Endodermal cell (in vitro differentiated cells): Measurements from ENCODE around the gene MLLT3. TPM values are rescaled to one million over a fixed set of nuclear protein-coding genes. Genes with fewer than 3 reads are reported as not detected.

Experiments
- DNase-seq: peaks from one replicate; pipeline ENCODE4 v3.0.0-alpha.2; 2017
- H3K27ac ChIP-seq: 2 replicates; pipeline ENCODE4 v1.5.1; 2013; ENCODE audit warnings: mild to moderate bottlenecking, low read depth, low read length, moderate library complexity
- H3K27me3 ChIP-seq: 2 replicates; pipeline ENCODE4 v1.6.1; 2013; ENCODE audit warnings: mild to moderate bottlenecking, low read length, moderate library complexity; ENCODE audit not compliant: insufficient read depth, control insufficient read depth, poor library complexity, severe bottlenecking
- H3K36me3 ChIP-seq: 2 replicates; pipeline ENCODE4 v1.7.0; 2013; ENCODE audit warnings: mild to moderate bottlenecking, low read length, moderate library complexity; ENCODE audit not compliant: control insufficient read depth, insufficient read depth
- H3K4me1 ChIP-seq: one replicate; pipeline ENCODE4 v1.7.0; 2013; ENCODE audit warnings: low read length; ENCODE audit not compliant: control insufficient read depth, insufficient read depth
- H3K4me3 ChIP-seq: 2 replicates; pipeline ENCODE4 v1.5.1; 2013; ENCODE audit warnings: mild to moderate bottlenecking, low read length, moderate library complexity
- H3K9ac ChIP-seq: 2 replicates; pipeline ENCODE4 v1.6.1; 2013; ENCODE audit warnings: mild to moderate bottlenecking, low read length, moderate library complexity; ENCODE audit not compliant: poor library complexity, severe bottlenecking; ENCODE audit errors: extremely low read depth
- H3K9me3 ChIP-seq: 2 replicates; pipeline ENCODE4 v1.6.1; 2013; ENCODE audit warnings: mild to moderate bottlenecking, low read length, moderate library complexity; ENCODE audit not compliant: control insufficient read depth
- H3K27ac Mint-ChIP-seq: 2 replicates; pipeline ENCODE4 v1.8.0; 2020; ENCODE audit warnings: mixed read lengths
- H3K27me3 Mint-ChIP-seq: 2 replicates; pipeline ENCODE4 v1.8.0; 2021; ENCODE audit warnings: mild to moderate bottlenecking, mixed read lengths; ENCODE audit not compliant: insufficient read depth
- H3K36me3 Mint-ChIP-seq: 2 replicates; pipeline ENCODE4 v1.8.0; 2020; ENCODE audit warnings: low read depth, mixed read lengths
- H3K4me1 Mint-ChIP-seq: 2 replicates; pipeline ENCODE4 v1.8.0; 2020; ENCODE audit warnings: mixed read lengths
- H3K4me3 Mint-ChIP-seq: 2 replicates; pipeline ENCODE4 v1.8.0; 2020; ENCODE audit warnings: mild to moderate bottlenecking, moderate library complexity, mixed read lengths
- H3K9me3 Mint-ChIP-seq: 2 replicates; pipeline ENCODE4 v1.8.0; 2020; ENCODE audit warnings: mild to moderate bottlenecking, mixed read lengths
- WGBS, 2 experiments: methylation state at CpG; one replicate each; pipeline versions ENCODE4 v1.1.5 to v1.1.7; 2013; ENCODE audit warnings: missing lambda C conversion rate in 2 of 2, mixed read lengths in 1 of 2; ENCODE audit not compliant: insufficient coverage in 1 of 2, insufficient read length in 1 of 2; 5-methylcytosine and 5-hydroxymethylcytosine counted together
- total RNA-seq, 2 donors: library from RNA; stranded (reverse); fragmentation: NEBNext Ultra II Directional in 1 of 2; extraction: Animal tissue kit (Norgen Biotek cat#: 25700) in 1 of 2; gene quantifications; 2 replicates in 1 of 2; 3 replicates in 1 of 2; pipeline ENCODE4 v1.2.1, GENCODE V29; 2021
- TF ChIP-seq, protein P1 (sequence below): fragments of 200-600 bp; sonication (generic); conservative IDR thresholded peaks from 2 replicates; pipeline ENCODE4 v1.5.0; 2021; ENCODE audit warnings: antibody characterized with exemption, mild to moderate bottlenecking

The MLLT3 gene
- total RNA-seq, 2 donors from 2014 or later, result 5.5 to 12.2 TPM

- peaks cover 1% of the 10 kb centered on the region for H3K9me3 Mint-ChIP-seq
- Histone ChIP-seq H3K36me3 (no peaks in the 10 kb centered on the region), H3K27ac (no peak overlapping the region), H3K4me3 (no peak overlapping the region), H3K9me3 (no peaks in the 10 kb centered on the region), H3K4me1 (no peaks in the 10 kb centered on the region), H3K27me3 (no peaks in the 10 kb centered on the region), H3K9ac (no peak overlapping the region)
- no peaks in the 10 kb centered on the region for H3K36me3 Mint-ChIP-seq
- H3K4me1 Mint-ChIP-seq, result peaks cover 4% of the 10 kb centered on the region
- TF ChIP-seq, protein P1, sequence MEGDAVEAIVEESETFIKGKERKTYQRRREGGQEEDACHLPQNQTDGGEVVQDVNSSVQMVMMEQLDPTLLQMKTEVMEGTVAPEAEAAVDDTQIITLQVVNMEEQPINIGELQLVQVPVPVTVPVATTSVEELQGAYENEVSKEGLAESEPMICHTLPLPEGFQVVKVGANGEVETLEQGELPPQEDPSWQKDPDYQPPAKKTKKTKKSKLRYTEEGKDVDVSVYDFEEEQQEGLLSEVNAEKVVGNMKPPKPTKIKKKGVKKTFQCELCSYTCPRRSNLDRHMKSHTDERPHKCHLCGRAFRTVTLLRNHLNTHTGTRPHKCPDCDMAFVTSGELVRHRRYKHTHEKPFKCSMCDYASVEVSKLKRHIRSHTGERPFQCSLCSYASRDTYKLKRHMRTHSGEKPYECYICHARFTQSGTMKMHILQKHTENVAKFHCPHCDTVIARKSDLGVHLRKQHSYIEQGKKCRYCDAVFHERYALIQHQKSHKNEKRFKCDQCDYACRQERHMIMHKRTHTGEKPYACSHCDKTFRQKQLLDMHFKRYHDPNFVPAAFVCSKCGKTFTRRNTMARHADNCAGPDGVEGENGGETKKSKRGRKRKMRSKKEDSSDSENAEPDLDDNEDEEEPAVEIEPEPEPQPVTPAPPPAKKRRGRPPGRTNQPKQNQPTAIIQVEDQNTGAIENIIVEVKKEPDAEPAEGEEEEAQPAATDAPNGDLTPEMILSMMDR, result no peak
- DNase-seq, result no peak
- no peak overlapping the region for H3K27ac Mint-ChIP-seq
- 92% methylated on average over 1 of the region's 1 CpG; no CpG with 5 or more reads in 1 of the 2 experiments for WGBS, 2 experiments
- no peak overlapping the region for H3K4me3 Mint-ChIP-seq
- H3K27me3 Mint-ChIP-seq, result no peaks in the 10 kb centered on the region
These were observed 231.1 kb downstream of the MLLT3 start for GRCh38 chr9:20391208-20391607.

DNA sequence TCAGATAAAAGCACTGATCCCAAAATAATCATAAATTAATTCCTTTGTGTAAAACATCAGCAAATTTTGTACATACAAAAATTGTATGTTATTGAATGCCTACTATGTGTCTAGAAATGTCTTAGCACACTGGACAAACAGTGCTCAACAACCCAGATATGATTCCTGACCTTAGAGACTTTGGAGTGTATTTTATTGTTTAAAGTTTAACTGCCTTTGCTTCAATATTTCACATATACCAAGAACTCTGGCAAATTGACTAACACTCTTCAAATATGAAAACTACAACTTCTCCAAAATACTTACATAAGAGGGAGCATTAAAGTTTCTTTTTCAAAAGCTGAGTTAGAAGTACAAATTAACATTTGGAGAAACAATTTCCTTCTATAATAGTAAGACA, 231.9 kb downstream of the MLLT3 start:
- H3K9me3 ChIP-seq, result no peaks in the 10 kb centered on the region
- TF ChIP-seq, protein P1, result no peak
- Mint-ChIP-seq H3K27ac (no peak overlapping the region), H3K36me3 (no peaks in the 10 kb centered on the region), H3K4me1 (peaks cover 4% of the 10 kb centered on the region), H3K9me3 (peaks cover 1% of the 10 kb centered on the region), H3K4me3 (no peak overlapping the region), H3K27me3 (no peaks in the 10 kb centered on the region)
- no peak overlapping the region for H3K27ac ChIP-seq
- no peak overlapping the region for H3K4me3 ChIP-seq
- no peaks in the 10 kb centered on the region for H3K27me3 ChIP-seq
- no peaks in the 10 kb centered on the region for H3K4me1 ChIP-seq
- no peak for DNase-seq
- H3K36me3 ChIP-seq, result no peaks in the 10 kb centered on the region
- no peak overlapping the region for H3K9ac ChIP-seq

- Mint-ChIP-seq H3K4me3 (no peak overlapping the region), H3K27ac (no peak overlapping the region), H3K27me3 (no peaks in the 10 kb centered on the region), H3K36me3 (no peaks in the 10 kb centered on the region), H3K9me3 (peaks cover 1% of the 10 kb centered on the region), H3K4me1 (peaks cover 11% of the 10 kb centered on the region)
- WGBS, 2 experiments, result 92 to 100% methylated on average over 3 of the region's 3 CpGs
- H3K9ac ChIP-seq, result no peak overlapping the region
- H3K9me3 ChIP-seq, result no peaks in the 10 kb centered on the region
- no peak for DNase-seq
- peaks cover 5% of the 10 kb centered on the region for H3K4me1 ChIP-seq
- no peak overlapping the region for H3K4me3 ChIP-seq
- no peaks in the 10 kb centered on the region for H3K27me3 ChIP-seq
- H3K27ac ChIP-seq, result no peak overlapping the region
- TF ChIP-seq, protein P1, result no peak
- H3K36me3 ChIP-seq, result no peaks in the 10 kb centered on the region
These were observed 235.2 kb downstream of the MLLT3 start for GRCh38 chr9:20387062-20387461.
